ENCODE results near the gene LPIN2. TPM values are rescaled to one million over a fixed set of nuclear protein-coding genes. Genes with fewer than 3 reads are reported as not detected.

The LPIN2 gene
- total and polyA plus RNA-seq, 2 experiments from 2014 or later: 19.5 to 33.9 TPM

GRCh38 chr18:2992995-2993877, 19.7 kb downstream of the LPIN2 start:
- Histone ChIP-seq H3K9me3 (ENCODE audit: low read depth) (no peaks in the 10 kb centered on the region), H3K79me2 (ENCODE audit: insufficient read depth) (peaks cover 96% of the 10 kb centered on the region), H3K36me3 (ENCODE audit: low read depth) (no peaks in the 10 kb centered on the region), H3K9ac (no peak overlapping the region), H3K4me3 (no peak overlapping the region), H2AFZ (no peak overlapping the region), H3K27me3 (replicated peaks; ENCODE audit: insufficient read depth) (no peaks in the 10 kb centered on the region), H3F3A (ENCODE audit: insufficient read depth) (peaks cover 27% of the 10 kb centered on the region), H3K4me2 (ENCODE audit: unreplicated experiment) (no peak overlapping the region), H4K20me1 (ENCODE audit: insufficient read depth) (peaks cover 16% of the 10 kb centered on the region; the same call in 1 of the 2 replicates), H3K4me1 (ENCODE audit: insufficient read depth) (peaks cover 25% of the 10 kb centered on the region), H3K27ac (no peak overlapping the region), H3K9me2 (ENCODE audit: insufficient read depth) (no peaks in the 10 kb centered on the region)
- in situ Hi-C loops (cut with MboI): no loop called here
- TF ChIP-seq EZH2 (IDR thresholded peaks at IDR 0.05; ENCODE audit: insufficient read depth, poor library complexity, severe bottlenecking) (no peak), EZH2phosphoT487 (IDR thresholded peaks at IDR 0.05; ENCODE audit: insufficient read depth, low read depth) (no peak)
- no peak for DNase-seq
- WGBS, 2 experiments (ENCODE audit: low coverage in 1 of 2, low lambda C conversion rate in 2 of 2, missing lambda C conversion rate in 2 of 2): 93 to 95% methylated on average over 6 of the region's 6 CpGs

- H3K27me3 ChIP-seq (replicated peaks; ENCODE audit: insufficient read depth): no peaks in the 10 kb centered on the region
- peaks cover 10% of the 10 kb centered on the region; the same call in 1 of the 2 replicates for H4K20me1 ChIP-seq (ENCODE audit: insufficient read depth)
- peaks cover 43% of the 10 kb centered on the region for H3F3A ChIP-seq (ENCODE audit: insufficient read depth)
- no peak overlapping the region for H3K27ac ChIP-seq
- no peak for TF ChIP-seq EZH2 (IDR thresholded peaks at IDR 0.05; ENCODE audit: insufficient read depth, poor library complexity, severe bottlenecking)
- TF ChIP-seq EZH2phosphoT487 (IDR thresholded peaks at IDR 0.05; ENCODE audit: insufficient read depth, low read depth): no peak
- H3K9me2 ChIP-seq (ENCODE audit: insufficient read depth): no peaks in the 10 kb centered on the region
- H3K9ac ChIP-seq: no peak overlapping the region
- no peak overlapping the region for H3K4me3 ChIP-seq
- peaks cover 90% of the 10 kb centered on the region for H3K79me2 ChIP-seq (ENCODE audit: insufficient read depth)
- in situ Hi-C loops (cut with MboI): no loop called here
- H3K4me2 ChIP-seq (ENCODE audit: unreplicated experiment): no peak overlapping the region
- no peaks in the 10 kb centered on the region for H3K36me3 ChIP-seq (ENCODE audit: low read depth)
- H2AFZ ChIP-seq: no peak overlapping the region
- WGBS, 2 experiments (ENCODE audit: low coverage in 1 of 2, low lambda C conversion rate in 2 of 2, missing lambda C conversion rate in 2 of 2): 78% methylated on average over 4 of the region's 4 CpGs
- no peaks in the 10 kb centered on the region for H3K9me3 ChIP-seq (ENCODE audit: low read depth)
- peaks cover 34% of the 10 kb centered on the region for H3K4me1 ChIP-seq (ENCODE audit: insufficient read depth)
- no peak for DNase-seq
Observed at GRCh38 chr18:2990956-2991640, 21.8 kb downstream of the LPIN2 start.

GRCh38 chr18:2987876-2988790, 24.8 kb downstream of the LPIN2 start:
- Histone ChIP-seq H4K20me1 (ENCODE audit: insufficient read depth) (0 out of 2 replicates have a peak, but pooled peaks cover 2% of the 10 kb centered on the region), H3K79me2 (ENCODE audit: insufficient read depth) (peaks cover 90% of the 10 kb centered on the region), H3K4me2 (ENCODE audit: unreplicated experiment) (peak overlapping the region; percentile 97), H3K9me2 (ENCODE audit: insufficient read depth) (no peaks in the 10 kb centered on the region), H3K27me3 (replicated peaks; ENCODE audit: insufficient read depth) (no peaks in the 10 kb centered on the region), H3K27ac (peak overlapping the region; percentile 73), H3K9ac (peak overlapping the region; percentile 57), H3K4me1 (ENCODE audit: insufficient read depth) (peaks cover 38% of the 10 kb centered on the region), H3K9me3 (ENCODE audit: low read depth) (no peaks in the 10 kb centered on the region), H3K36me3 (ENCODE audit: low read depth) (no peaks in the 10 kb centered on the region), H3F3A (ENCODE audit: insufficient read depth) (peaks cover 34% of the 10 kb centered on the region), H3K4me3 (peak overlapping the region; percentile 67), H2AFZ (no peak overlapping the region)
- in situ Hi-C loops (cut with MboI): no loop called here
- TF ChIP-seq EZH2phosphoT487 (IDR thresholded peaks at IDR 0.05; ENCODE audit: insufficient read depth, low read depth) (no peak), EZH2 (IDR thresholded peaks at IDR 0.05; ENCODE audit: insufficient read depth, poor library complexity, severe bottlenecking) (no peak)
- WGBS, 2 experiments (ENCODE audit: low coverage in 1 of 2, low lambda C conversion rate in 2 of 2, missing lambda C conversion rate in 2 of 2): 49 to 51% methylated on average over 5 of the region's 5 CpGs
- peak; percentile 90 for DNase-seq
